Measurements from ENCODE around the gene KLHDC8A.

The KLHDC8A gene

DNA sequence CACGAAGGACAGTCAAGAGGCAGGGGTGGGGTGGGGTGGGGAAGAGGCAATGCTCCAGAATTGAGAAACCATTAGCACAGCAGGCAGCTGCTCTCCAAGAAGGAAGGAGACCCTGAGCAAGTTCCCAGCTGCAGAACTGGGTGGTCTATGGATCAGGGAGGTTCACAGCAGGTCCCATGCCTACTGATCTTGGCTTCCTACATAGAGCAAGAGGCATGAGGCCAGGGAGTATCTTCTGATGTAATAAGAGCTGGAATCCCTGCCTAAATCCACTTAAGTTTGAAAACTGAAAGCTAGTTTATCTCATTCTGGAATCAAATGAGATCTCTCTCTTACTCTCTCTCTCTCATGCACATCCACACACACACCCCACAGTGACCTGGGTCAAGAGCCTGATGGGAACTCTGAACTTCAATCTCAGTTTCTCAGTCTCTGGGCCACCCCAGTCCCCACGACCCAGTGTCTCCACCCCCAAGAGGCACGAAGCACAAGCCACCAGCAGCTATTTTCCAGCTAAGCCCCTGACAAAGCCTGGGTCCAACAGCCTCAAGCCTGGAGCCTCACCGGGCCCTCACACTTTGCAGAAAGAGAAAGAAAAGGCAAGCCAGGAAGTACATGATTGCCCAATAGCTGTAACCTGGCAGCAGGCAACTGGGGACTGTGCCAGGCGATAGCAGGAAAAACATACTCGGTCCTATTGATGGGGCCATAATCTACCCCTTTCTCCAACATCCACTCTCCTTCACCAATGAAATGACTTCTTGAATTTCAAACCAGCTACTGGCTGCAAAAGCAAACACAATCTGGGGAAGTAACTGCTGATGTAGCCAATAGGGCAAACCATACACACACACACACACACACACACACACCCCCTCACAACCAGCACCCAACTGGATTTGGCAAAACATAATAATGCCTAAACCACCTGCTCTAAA, 37.4 kb downstream of the KLHDC8A start:
- no peak for DNase-seq (ENCODE audit: low read depth in 1 of 2, low spot score in 1 of 2)

DNA sequence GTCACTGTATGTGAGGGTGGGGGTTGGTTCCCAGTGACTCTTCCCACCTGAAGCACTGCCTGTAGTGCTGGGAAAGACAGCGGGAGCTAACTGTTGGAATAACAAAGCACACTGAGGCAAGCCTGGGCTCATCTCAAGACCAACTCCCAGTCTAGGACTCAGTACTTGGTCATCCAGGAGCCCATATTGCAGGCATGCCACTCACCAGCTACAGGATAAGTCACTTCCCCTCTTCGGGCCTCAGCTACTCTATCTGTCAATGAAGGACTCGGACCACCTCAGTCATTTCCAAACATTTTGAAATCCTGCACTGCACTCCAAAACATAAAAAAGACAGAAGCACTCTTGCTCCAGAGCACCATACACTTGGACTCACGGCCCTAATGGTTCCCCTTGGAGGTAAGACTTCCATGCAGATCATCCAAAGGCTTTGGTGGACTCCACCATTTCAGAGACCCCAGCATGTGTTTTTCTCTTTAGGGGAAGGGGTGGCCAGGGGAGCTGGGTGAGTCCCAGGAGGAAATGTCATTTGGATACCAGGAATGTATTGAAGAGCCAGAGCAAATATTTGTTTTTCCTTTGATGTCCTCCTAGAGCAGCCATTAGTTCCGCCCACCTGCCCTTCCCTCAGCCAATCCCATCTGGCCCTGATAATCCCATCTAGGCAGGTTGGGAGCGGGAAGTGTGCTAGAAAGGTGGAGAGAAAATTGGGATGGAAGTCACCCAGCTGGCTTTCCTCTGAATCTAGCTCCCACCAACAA, 38.3 kb downstream of the KLHDC8A start:
- no peak for DNase-seq (ENCODE audit: low read depth in 1 of 2, low spot score in 1 of 2)

DNA sequence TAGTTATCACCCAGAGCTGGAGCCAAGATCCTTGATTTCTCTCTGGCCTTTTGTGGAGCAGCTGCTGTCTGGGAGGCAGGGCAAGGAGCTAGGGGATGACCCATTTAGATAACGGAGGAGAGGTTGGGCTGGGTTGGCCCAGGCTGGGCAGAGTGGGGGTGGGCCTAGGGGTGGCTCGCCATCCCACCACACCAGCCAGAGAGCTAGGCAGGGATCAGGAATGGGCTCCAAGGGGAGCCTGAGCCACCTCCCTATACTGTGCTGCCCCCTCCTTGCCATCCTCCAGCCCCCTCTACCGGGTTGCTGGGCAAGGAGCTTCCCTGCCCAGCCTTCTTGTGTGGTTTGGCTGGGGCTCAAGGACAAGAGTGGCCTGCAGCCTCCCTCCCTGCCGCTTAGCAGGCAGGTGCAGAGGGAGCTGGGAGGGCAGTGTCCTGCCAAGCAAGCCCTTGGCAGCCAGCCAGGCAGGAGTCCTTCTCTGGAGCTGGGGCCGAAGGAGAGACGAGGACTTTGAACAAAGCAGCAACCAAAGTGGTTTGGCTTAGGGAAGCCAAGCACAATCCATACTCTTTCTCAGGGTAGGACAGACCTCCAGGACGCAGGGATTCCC, 39.3 kb downstream of the KLHDC8A start:
- DNase-seq (ENCODE audit: low read depth in 1 of 2, low spot score in 1 of 2) = no peak

DNA sequence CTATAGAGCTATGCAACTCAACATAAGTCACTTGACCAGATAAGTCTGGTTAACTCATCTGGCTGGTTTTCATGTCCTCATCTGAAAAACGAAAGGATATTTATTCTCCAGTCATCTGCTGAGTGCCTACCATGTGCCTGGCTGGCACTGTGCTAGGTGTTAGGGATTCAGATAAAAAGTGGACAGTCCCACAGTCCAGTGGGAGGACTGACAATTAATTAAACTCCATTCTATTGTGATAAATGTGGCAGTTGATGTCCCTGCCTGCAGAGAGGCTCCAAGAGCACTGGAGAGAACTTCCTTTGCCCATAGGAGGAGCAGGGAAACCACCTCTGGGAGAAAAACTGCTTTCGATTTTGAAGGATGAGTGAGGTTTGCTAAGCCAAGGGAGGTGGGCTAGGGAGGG, 40.6 kb downstream of the KLHDC8A start:
- no peak for DNase-seq (ENCODE audit: low read depth in 1 of 2, low spot score in 1 of 2)

GRCh38 chr1:205315008-205315618, 41.6 kb downstream of the KLHDC8A start:
- DNase-seq (ENCODE audit: low read depth in 1 of 2, low spot score in 1 of 2) = no peak

DNA sequence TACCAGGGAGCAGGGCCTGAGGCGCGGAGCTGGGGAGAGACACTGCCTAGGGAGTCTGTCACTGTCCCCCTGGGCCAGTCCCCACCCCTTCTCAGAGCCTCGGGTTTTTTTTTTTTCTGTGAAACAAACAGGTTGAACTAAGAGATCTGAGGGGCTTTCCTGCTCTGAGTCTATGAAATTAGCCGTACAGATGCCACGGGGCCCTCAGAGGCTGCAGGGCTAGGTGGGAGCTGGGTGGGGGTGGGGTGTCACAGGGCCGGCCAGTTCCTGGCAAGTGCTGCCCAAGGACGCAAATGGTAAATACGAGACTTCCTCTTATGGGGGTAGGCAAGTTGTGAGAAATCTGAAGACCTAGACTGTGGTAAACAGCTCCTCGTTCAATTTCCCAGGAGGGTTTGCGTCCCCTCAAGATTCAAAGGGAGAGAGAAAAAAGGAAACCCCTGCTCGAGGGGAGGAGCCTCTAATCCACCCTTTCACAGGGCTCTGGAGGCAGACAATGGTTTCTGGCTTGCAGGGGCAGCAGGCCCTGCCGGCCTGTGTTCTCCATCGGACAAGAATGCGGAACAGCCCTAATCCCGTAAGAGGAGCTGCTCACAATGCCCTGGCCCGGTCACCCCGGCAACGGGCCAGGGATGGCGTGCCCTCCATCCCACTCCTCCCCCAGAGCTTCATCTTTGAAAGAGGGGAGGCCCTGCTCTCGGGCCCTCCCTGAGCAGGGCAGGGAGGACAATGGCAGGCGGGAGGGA, 43.0 kb downstream of the KLHDC8A start:
- no peak for DNase-seq (ENCODE audit: low read depth in 1 of 2, low spot score in 1 of 2)

- no peak for DNase-seq (ENCODE audit: low read depth in 1 of 2, low spot score in 1 of 2)
Measured at GRCh38 chr1:205312866-205313562, 43.7 kb downstream of the KLHDC8A start.

DNA sequence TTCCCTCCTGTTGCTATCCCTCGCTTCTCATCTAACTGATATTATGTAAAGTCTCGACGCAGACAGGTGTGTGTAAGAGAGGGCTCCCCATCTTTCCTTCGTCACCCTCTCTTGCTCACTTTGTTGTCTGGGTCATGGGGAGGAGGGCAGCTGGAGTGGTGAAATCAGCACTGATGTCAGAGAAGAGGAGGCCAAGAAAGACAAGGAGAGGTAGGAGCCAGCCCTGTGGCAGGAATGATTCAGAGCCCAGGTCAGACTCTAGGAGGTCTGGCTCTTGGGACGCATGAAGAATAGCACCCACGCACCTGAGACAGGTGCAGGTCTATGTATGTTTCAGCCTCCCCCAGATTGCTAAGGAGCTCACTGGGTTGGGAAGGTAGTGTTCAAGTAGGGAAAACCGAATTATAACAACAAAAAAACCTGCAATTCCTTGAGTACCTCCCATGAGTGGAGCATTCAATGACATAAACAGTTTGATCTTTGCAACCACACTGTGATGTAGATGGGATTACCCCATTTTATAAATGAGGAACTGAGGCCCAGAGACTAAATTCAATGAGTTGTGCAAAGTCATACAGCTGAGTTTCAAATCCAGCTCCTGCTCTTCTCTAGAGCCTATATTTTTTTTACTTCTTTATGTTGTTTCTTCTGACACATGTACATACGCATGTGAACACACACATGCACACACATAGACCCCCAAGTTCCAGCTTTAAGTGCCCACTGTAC, 45.6 kb downstream of the KLHDC8A start:
- DNase-seq (ENCODE audit: low read depth in 1 of 2, low spot score in 1 of 2) = no peak

DNA sequence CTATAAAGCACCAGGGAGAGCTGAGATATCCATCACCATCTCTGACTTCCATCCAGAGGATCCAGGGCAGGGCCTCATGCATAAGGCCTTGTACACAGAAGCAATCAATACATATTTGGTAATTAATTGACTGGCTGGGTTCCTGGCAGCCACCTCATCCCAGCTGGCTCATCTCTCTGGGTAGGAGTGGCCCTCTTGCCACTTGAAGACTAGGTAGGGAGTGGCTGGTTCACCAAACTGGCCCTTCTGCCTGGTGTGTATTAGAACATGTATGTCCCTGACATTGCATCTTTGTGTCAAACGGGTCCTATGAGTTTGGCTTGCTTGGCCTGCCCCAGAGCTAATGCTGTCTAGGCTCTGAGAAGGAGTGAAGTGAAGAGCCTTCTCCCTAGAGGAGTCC, 47.0 kb downstream of the KLHDC8A start:
- DNase-seq (ENCODE audit: low read depth in 1 of 2, low spot score in 1 of 2) = no peak

DNA sequence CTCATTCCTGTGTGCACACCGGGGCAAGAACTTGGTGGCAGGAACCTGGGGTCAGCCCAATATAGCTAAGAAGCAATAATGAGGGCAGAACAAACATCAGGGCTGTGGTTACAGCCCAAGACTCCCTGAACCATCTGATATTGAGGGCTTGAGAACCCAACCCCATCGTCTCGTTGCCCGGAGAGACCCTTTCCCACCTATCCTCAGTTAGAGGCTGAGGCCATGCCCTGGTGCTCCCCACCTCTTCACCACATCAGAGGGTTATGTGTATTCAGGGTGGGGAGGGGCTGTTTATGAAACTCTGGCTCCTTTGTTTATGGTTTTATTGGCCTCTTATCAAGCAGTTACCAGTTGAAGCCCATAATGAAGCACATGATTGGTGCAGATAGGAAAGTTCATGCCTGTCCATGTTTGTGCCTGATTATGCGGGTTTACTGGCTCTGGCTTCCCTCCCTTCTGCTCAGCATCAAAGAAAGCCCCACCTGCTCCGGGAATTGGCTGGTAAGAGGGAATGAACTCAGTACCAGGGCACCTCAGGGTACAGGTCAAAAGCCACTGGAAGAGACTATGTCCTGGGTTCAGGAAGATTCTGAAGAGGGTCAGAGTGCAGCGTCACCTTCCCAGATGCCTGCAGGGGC, 49.7 kb downstream of the KLHDC8A start:
- DNase-seq (ENCODE audit: low read depth in 1 of 2, low spot score in 1 of 2) = no peak

GRCh38 chr1:205304695-205305070, 52.0 kb downstream of the KLHDC8A start:
- DNase-seq (ENCODE audit: low read depth in 1 of 2, low spot score in 1 of 2) = no peak

- no peak for DNase-seq (ENCODE audit: low read depth in 1 of 2, low spot score in 1 of 2)
Measured at GRCh38 chr1:205304046-205304694, 52.6 kb downstream of the KLHDC8A start.

- no peak for DNase-seq (ENCODE audit: low read depth in 1 of 2, low spot score in 1 of 2)
Measured at GRCh38 chr1:205303247-205303888, 53.4 kb downstream of the KLHDC8A start.

- DNase-seq (ENCODE audit: low read depth in 1 of 2, low spot score in 1 of 2) = no peak
Measured at GRCh38 chr1:205301842-205302588, 54.7 kb downstream of the KLHDC8A start.

- DNase-seq (ENCODE audit: low read depth in 1 of 2, low spot score in 1 of 2) = no peak
Measured at GRCh38 chr1:205301205-205301821, 55.4 kb downstream of the KLHDC8A start.

DNA sequence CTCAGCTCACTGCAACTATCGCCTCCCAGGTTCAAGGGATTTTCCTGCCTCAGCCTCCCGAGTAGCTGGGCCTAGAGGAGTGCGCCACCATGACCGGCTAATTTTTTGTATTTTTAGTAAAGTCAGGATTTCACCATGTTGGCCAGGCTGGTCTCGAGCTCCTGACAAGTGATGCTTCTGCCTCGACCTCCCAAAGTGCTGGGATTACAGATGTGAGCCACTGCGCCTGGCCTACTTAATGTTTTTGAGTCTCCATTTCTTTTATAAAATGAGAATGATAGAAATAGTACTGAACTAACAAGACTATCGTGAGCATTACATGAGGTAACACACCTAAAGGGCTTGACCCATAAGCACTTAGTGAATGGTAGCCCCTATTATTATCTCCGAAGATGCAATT, 56.6 kb downstream of the KLHDC8A start:
- DNase-seq (ENCODE audit: low read depth in 1 of 2, low spot score in 1 of 2) = no peak

All from stimulated activated CD4-positive, alpha-beta T cell treated with anti-CD3 and anti-CD28 coated beads, Interleukin-15, amount 100 ng/mL, for 1 hour (primary cell).